Breast epithelium (tissue), 4 donors: ENCODE data around the gene CENPB. TPM values are rescaled to one million over a fixed set of nuclear protein-coding genes. Genes with fewer than 3 reads are reported as not detected.

Experiments used
- DNase-seq, 2 donors: peaks; one replicate each; pipeline ENCODE4 v3.0.0-alpha.2; 2019; ENCODE audit warnings: low spot score in 2 of 2
- H3K27ac ChIP-seq, 2 donors: fragments of 200-600 bp; sonication (generic) in 1 of 2; one replicate each; pipeline ENCODE4 v1.5.1; 2016 to 2019; ENCODE audit warnings: mild to moderate bottlenecking in 1 of 2
- H3K27me3 ChIP-seq, 2 donors: fragments of 200-600 bp; sonication (generic) in 1 of 2; one replicate each; pipeline versions ENCODE4 v1.5.1 to v1.6.0; 2017 to 2019; ENCODE audit warnings: control low read depth in 1 of 2, mild to moderate bottlenecking in 1 of 2
- H3K36me3 ChIP-seq: fragments of 200-600 bp; one replicate; pipeline ENCODE4 v1.5.1; 2019
- H3K4me1 ChIP-seq, 2 donors: fragments of 200-600 bp; sonication (generic); one replicate each; pipeline ENCODE4 v1.5.1; 2016 to 2019; ENCODE audit warnings: control low read depth in 1 of 2
- H3K4me3 ChIP-seq, 3 donors: fragments of 200-600 bp; sonication (generic); 1 replicate in 2 of 3; 2 replicates in 1 of 3; pipeline ENCODE4 v1.5.1; 2016 to 2019; ENCODE audit warnings: mild to moderate bottlenecking in 3 of 3, moderate library complexity in 2 of 3
- H3K9me3 ChIP-seq, 2 donors: fragments of 200-600 bp; sonication (generic) in 1 of 2; one replicate each; pipeline ENCODE4 v1.5.1; 2016 to 2019; ENCODE audit warnings: control low read depth in 1 of 2
- CTCF ChIP-seq, 3 donors: fragments of 450-650 bp; IDR thresholded peaks; one replicate each; pipeline ENCODE4 v1.5.1; 2016 to 2017; ENCODE audit warnings: antibody characterized with exemption in 3 of 3, mild to moderate bottlenecking in 3 of 3, moderate library complexity in 3 of 3
- POLR2A ChIP-seq: fragments of 450-650 bp; IDR thresholded peaks from one replicate; pipeline ENCODE4 v1.6.1; 2016; ENCODE audit warnings: antibody characterized with exemption, mild to moderate bottlenecking, moderate library complexity
- POLR2AphosphoS5 ChIP-seq, 3 donors: sonication (generic); formaldehyde crosslinking; IDR thresholded peaks; one replicate each; pipeline ENCODE4 v1.6.1; 2017; ENCODE audit warnings: antibody characterized with exemption in 3 of 3
- intact Hi-C: fragments of 100-400 bp; cut with DNase I; formaldehyde crosslinking; loops from one replicate; pipeline ENCODE4 v1.15.1; 2023; ENCODE audit warnings: low total_unique reads
- total RNA-seq, 3 donors: library from RNA; depleted of rRNA; stranded (reverse); fragments of >200 nt; gene quantifications; one replicate each; pipeline ENCODE4 v1.1.0, GENCODE V29; 2016

CENPB gene
- total RNA-seq, 3 donors from 2014 or later, result 55.5 to 69.8 (median 68.2) TPM

GRCh38 chr20:3787324-3788014 lies 929 bp upstream of the CENPB start:
- Histone ChIP-seq H3K9me3 (no peaks in the 10 kb centered on the region), H3K36me3 (no peaks in the 10 kb centered on the region), H3K27me3 (no peaks in the 10 kb centered on the region), H3K4me1 (peaks cover 26 to 30% of the 10 kb centered on the region in 2 donors), H3K27ac (peak overlapping the region in 1 of 2 donors; percentile 23), H3K4me3 (peak overlapping the region in 2 of 3 donors; percentile 67 to 80)
- TF ChIP-seq POLR2AphosphoS5 (IDR thresholded peaks at IDR 0.05) (no peak), CTCF (IDR thresholded peaks at IDR 0.05) (no peak), POLR2A (no peak)
- intact Hi-C loops, result loop anchor here (1.0 kb wide), 1 partner anchor 22 kb away; no protein-coding TSS in a partner anchor
- no peak for DNase-seq

- H3K9me3 ChIP-seq, result no peaks in the 10 kb centered on the region
- intact Hi-C loops, result no loop called here
- no peaks in the 10 kb centered on the region for H3K27me3 ChIP-seq
- DNase-seq, result peak in 1 of 2 donors; percentile 50
- H3K4me3 ChIP-seq, result peak overlapping the region; percentile 48 to 80 (median 67)
- H3K27ac ChIP-seq, result peak overlapping the region; percentile 72 to 82
- peak in 2 of 3 donors; percentile 24 to 62 for TF ChIP-seq POLR2AphosphoS5 (IDR thresholded peaks at IDR 0.05)
- no peak for TF ChIP-seq POLR2A
- H3K4me1 ChIP-seq, result peaks cover 28 to 30% of the 10 kb centered on the region in 2 donors
- no peaks in the 10 kb centered on the region for H3K36me3 ChIP-seq
Measured at GRCh38 chr20:3786126-3786484, 435 bp downstream of the CENPB start.

- TF ChIP-seq POLR2AphosphoS5 (IDR thresholded peaks at IDR 0.05) (no peak), POLR2A (no peak), CTCF (IDR thresholded peaks at IDR 0.05) (no peak)
- H3K4me1 ChIP-seq, result peaks cover 31 to 37% of the 10 kb centered on the region in 2 donors
- H3K36me3 ChIP-seq, result no peaks in the 10 kb centered on the region
- H3K27me3 ChIP-seq, result no peaks in the 10 kb centered on the region
- peak overlapping the region; percentile 72 to 82 for H3K27ac ChIP-seq
- intact Hi-C loops, result loop anchor here (2.0 kb wide), 1 partner anchor 35 kb away; the partner anchor contains the start of gene AP5S1
- no peaks in the 10 kb centered on the region for H3K9me3 ChIP-seq
- H3K4me3 ChIP-seq, result peak overlapping the region; percentile 48 to 80 (median 67)
- no peak for DNase-seq
Measured at GRCh38 chr20:3785240-3786125, 1.1 kb downstream of the CENPB start.

GRCh38 chr20:3784863-3785239 lies 1.7 kb downstream of the CENPB start:
- intact Hi-C loops, result loop anchor here (2.0 kb wide), 1 partner anchor 36 kb away; the partner anchor contains the start of gene AP5S1
- Histone ChIP-seq H3K9me3 (no peaks in the 10 kb centered on the region), H3K36me3 (no peaks in the 10 kb centered on the region), H3K27me3 (no peaks in the 10 kb centered on the region), H3K27ac (peak overlapping the region; percentile 72 to 82), H3K4me1 (peaks cover 31 to 38% of the 10 kb centered on the region in 2 donors), H3K4me3 (peak overlapping the region; percentile 48 to 80 (median 67))
- DNase-seq, result no peak
- TF ChIP-seq POLR2AphosphoS5 (IDR thresholded peaks at IDR 0.05), result no peak

- Histone ChIP-seq H3K4me3 (peak overlapping the region in 2 of 3 donors; percentile 67 to 80), H3K27me3 (no peaks in the 10 kb centered on the region), H3K36me3 (no peaks in the 10 kb centered on the region), H3K27ac (peak overlapping the region; percentile 72 to 82), H3K4me1 (peaks cover 31 to 38% of the 10 kb centered on the region in 2 donors), H3K9me3 (no peaks in the 10 kb centered on the region)
- no peak for TF ChIP-seq CTCF (IDR thresholded peaks at IDR 0.05)
- TF ChIP-seq POLR2AphosphoS5 (IDR thresholded peaks at IDR 0.05), result no peak
- TF ChIP-seq POLR2A, result no peak
- intact Hi-C loops, result loop anchor here (2.0 kb wide), 1 partner anchor 36 kb away; the partner anchor contains the start of gene AP5S1
- no peak for DNase-seq
Measured at GRCh38 chr20:3784216-3784853, 2.2 kb downstream of the CENPB start.
